SU-DHL-6 (cell line): ENCODE measurements around the gene TRIM24.

Experiments used
- CTCF ChIP-seq: fragments of 200-600 bp; sonication (generic); IDR thresholded peaks from one replicate; pipeline ENCODE4 v1.5.1; 2017; ENCODE audit warnings: antibody characterized with exemption, mild to moderate bottlenecking, low read length, moderate library complexity; ENCODE audit not compliant: insufficient read depth, poor library complexity, severe bottlenecking
- EZH2phosphoT487 ChIP-seq: fragments of 200-600 bp; sonication (generic), shearing (Covaris generic); conservative IDR thresholded peaks from 2 replicates; pipeline ENCODE4 v1.6.1; 2018; ENCODE audit warnings: mild to moderate bottlenecking, antibody characterized with exemption, low read length, moderate library complexity, mixed read lengths

GRCh38 chr7:138575897-138576428, 115.9 kb downstream of the TRIM24 start:
- no peak for TF ChIP-seq EZH2phosphoT487
- TF ChIP-seq CTCF = no peak
